Measurements from ENCODE around the gene OR6N1. TPM values are rescaled to one million over a fixed set of nuclear protein-coding genes. Genes with fewer than 3 reads are reported as not detected.

OR6N1 gene
- total RNA-seq: not detected in 2 replicates
- not detected in 2 replicates for polyA plus RNA-seq
- polyA plus RNA-seq (2011; cell fraction: cytosol; rRNA removed): not detected in 2 replicates
- not detected in 2 replicates for polyA plus RNA-seq (2011; cell fraction: nucleus; rRNA removed)
- not detected in 2 replicates for polyA plus RNA-seq (2012)
- not detected in 2 replicates for polyA minus RNA-seq
- not detected for polyA minus RNA-seq (2011; cell fraction: cytosol; rRNA and poly(A)+ RNA removed)
- polyA minus RNA-seq (2011; cell fraction: nucleus; rRNA and poly(A)+ RNA removed): not detected in 2 replicates
- Bru-seq, nascent RNA: not detected
- BruChase-seq, experiment 1, labeled RNA remaining after a 6-hour chase: not detected
- BruChase-seq, experiment 2, labeled RNA remaining after a 2-hour chase: not detected
- long read RNA-seq: 0 reads

DNA sequence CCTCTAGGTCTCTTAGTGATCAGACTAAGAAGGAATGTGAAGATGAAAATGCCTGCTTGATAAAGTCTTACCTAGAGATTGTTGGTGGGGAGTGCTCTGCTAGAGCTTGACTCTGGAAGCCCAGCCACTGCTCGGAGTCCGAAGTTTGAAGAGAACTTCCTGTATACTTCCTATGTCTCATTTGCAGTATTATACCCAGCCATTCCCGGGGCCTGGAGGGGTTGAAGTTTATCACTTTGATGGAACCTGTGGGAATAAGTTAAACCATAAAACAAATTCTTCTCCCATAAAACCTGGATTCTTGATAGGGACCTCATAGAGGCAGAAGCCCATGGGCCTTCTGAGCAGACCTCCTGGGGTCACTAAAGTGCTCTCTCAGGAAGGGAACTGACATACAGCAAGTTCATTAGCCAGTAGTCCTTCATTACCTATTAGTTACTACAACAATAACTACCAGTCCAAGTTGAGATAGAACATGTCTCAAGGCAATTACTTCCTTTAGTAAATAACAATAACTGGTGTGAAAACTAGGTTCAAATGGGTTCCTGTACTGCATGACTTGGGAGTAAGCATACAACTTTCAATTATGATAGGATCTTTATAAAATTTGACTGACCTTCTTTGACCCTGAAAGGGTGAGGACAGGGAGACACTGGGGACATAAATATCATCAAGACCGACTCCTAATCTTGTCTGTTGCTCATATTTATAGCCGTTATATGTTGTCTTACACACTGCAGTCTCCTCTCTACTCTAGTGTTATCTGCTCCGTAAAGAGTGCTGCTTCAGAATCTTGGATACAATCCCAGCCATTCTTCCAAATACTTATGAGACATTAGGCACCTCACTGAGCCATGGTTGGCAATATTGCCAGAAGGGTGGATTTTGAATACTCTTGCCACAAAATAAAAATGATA is at the start of gene OR6N1:
Gene OR6N1 (minus strand): TSS at position 246 of the 917 bp plus-strand sequence. CDS start 5,513 bp downstream, outside the sequence.
- no TSS peak for BruUV-seq (replicated peaks)
- no peaks in the 10 kb centered on the region for H4K20me1 ChIP-seq (replicated peaks; ENCODE audit: control insufficient read depth, extremely low read depth, insufficient read depth, low read length)
- H3K9me1 ChIP-seq (replicated peaks; ENCODE audit: control insufficient read depth, extremely low read depth, insufficient read depth, low read length): no peaks in the 10 kb centered on the region
- POLR2A ChIA-PET: no interaction called here
- no peaks in the 10 kb centered on the region for H3K36me3 ChIP-seq (ENCODE audit: control insufficient read depth in 2 of 2, extremely low read depth in 1 of 2, insufficient read depth in 2 of 2, low read length in 2 of 2)
- H3K4me2 ChIP-seq (ENCODE audit: insufficient read depth, low read length): no peak within 1 kb of the TSS
- no peak within 1 kb of the TSS for H2AFZ ChIP-seq (ENCODE audit: low read depth, low read length)
- H3K4me3 ChIP-seq (replicated peaks in 1 of 3; ENCODE audit: insufficient read depth in 1 of 3, low read depth in 1 of 3, low read length in 3 of 3): no peak within 1 kb of the TSS
- FAIRE-seq: no peak
- intact Hi-C loops (cut with micrococcal nuclease): no loop called here
- no peak within 1 kb of the TSS for H3K27ac ChIP-seq (ENCODE audit: insufficient read depth, low read depth, low read length)
- dilution Hi-C loops (cut with MboI; ENCODE audit: extremely low pct_ligation_motif_present, low sequenced_read_pairs): no loop called here
- no peak within 1 kb of the TSS for H3K9ac ChIP-seq (replicated peaks; ENCODE audit: extremely low read depth, insufficient read depth, low read length)
- DNase-seq (ENCODE audit: low read depth, low spot score): no peak
- CTCF ChIA-PET: no interaction called here
- no peaks in the 10 kb centered on the region for H3K9me3 ChIP-seq (replicated peaks; ENCODE audit: control insufficient read depth, insufficient read depth, low read length)
- no peaks in the 10 kb centered on the region for H3K27me3 ChIP-seq (ENCODE audit: control insufficient read depth in 2 of 2, insufficient read depth in 2 of 2, low read length in 2 of 2)
- H3K79me2 ChIP-seq (ENCODE audit: control insufficient read depth, insufficient read depth, low read length): no peaks in the 10 kb centered on the region
- H3K4me1 ChIP-seq (ENCODE audit: control insufficient read depth, extremely low read depth, insufficient read depth, low read length): no peaks in the 10 kb centered on the region
- TF ChIP-seq POLR2AphosphoS5 (IDR thresholded peaks at IDR 0.05; ENCODE audit: insufficient read depth, low read depth, low read length): no peak
- TF ChIP-seq, protein P1, sequence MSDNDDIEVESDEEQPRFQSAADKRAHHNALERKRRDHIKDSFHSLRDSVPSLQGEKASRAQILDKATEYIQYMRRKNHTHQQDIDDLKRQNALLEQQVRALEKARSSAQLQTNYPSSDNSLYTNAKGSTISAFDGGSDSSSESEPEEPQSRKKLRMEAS (IDR thresholded peaks at IDR 0.05; ENCODE audit: insufficient read depth, insufficient read length): no peak
- TF ChIP-seq EZH2 (IDR thresholded peaks at IDR 0.05; ENCODE audit: borderline replicate concordance, low read depth, low read length, severe bottlenecking): no peak
- TF ChIP-seq CTCF (IDR thresholded peaks at IDR 0.05; ENCODE audit: extremely low read depth in 1 of 2, insufficient read depth in 1 of 2, low read depth in 1 of 2, low read length in 2 of 2): no peak
- no peak for TF ChIP-seq FOS (IDR thresholded peaks at IDR 0.05; ENCODE audit: borderline replicate concordance, insufficient read depth, low read length)
- no peak for TF ChIP-seq JUN (IDR thresholded peaks at IDR 0.05; ENCODE audit: borderline replicate concordance, insufficient read depth, insufficient read length, low read depth)
- TF ChIP-seq MYC (IDR thresholded peaks at IDR 0.05; ENCODE audit: low read depth, low read length): no peak
- TF ChIP-seq GATA2 (IDR thresholded peaks at IDR 0.05; ENCODE audit: insufficient read depth, insufficient read length, low read depth, low read length): no peak
- TF ChIP-seq POLR2A (IDR thresholded peaks at IDR 0.05; ENCODE audit: low read depth, low read length): no peak

Measured in endothelial cell of umbilical vein (primary cell).